ENCODE measurements around the gene ELMO2.

Gene ELMO2

GRCh38 chr20:46367967-46368901 lies 38.2 kb downstream of the ELMO2 start:
- FAIRE-seq, result no peak
- TF ChIP-seq POLR2A (IDR thresholded peaks at IDR 0.05; ENCODE audit: low read depth, low read length), result no peak
- DNase-seq (ENCODE audit: insufficient read length, low spot score), result no peak

- FAIRE-seq, result no peak
- TF ChIP-seq POLR2A (IDR thresholded peaks at IDR 0.05; ENCODE audit: low read depth, low read length), result no peak
These were observed 39.2 kb downstream of the ELMO2 start for GRCh38 chr20:46367234-46367633.

GRCh38 chr20:46366826-46367225 lies 39.6 kb downstream of the ELMO2 start:
- DNase-seq (ENCODE audit: insufficient read length, low spot score) (no peak), FAIRE-seq (no peak)
- no peak for TF ChIP-seq POLR2A (IDR thresholded peaks at IDR 0.05; ENCODE audit: low read depth, low read length)

More at GRCh38 chr20:46367234-46367633, 39.2 kb downstream of the ELMO2 start:
- DNase-seq (ENCODE audit: insufficient read length, low spot score), result no peak

GRCh38 chr20:46365487-46366220 lies 40.8 kb downstream of the ELMO2 start:
- no peak for TF ChIP-seq POLR2A (IDR thresholded peaks at IDR 0.05; ENCODE audit: low read depth, low read length)
- no peak for FAIRE-seq

GRCh38 chr20:46364670-46365486 lies 41.5 kb downstream of the ELMO2 start:
- TF ChIP-seq POLR2A (IDR thresholded peaks at IDR 0.05; ENCODE audit: low read depth, low read length), result no peak
- DNase-seq (ENCODE audit: insufficient read length, low spot score) (no peak), FAIRE-seq (no peak)

More at GRCh38 chr20:46365487-46366220, 40.8 kb downstream of the ELMO2 start:
- DNase-seq (ENCODE audit: insufficient read length, low spot score), result no peak

GRCh38 chr20:46363874-46364669 lies 42.3 kb downstream of the ELMO2 start:
- TF ChIP-seq POLR2A (IDR thresholded peaks at IDR 0.05; ENCODE audit: low read depth, low read length), result peak; percentile 53
- DNase-seq (ENCODE audit: insufficient read length, low spot score), result peak; percentile 87
- FAIRE-seq, result no peak

- FAIRE-seq (no peak), DNase-seq (ENCODE audit: insufficient read length, low spot score) (no peak)
- TF ChIP-seq POLR2A (IDR thresholded peaks at IDR 0.05; ENCODE audit: low read depth, low read length), result no peak
These were observed 43.2 kb downstream of the ELMO2 start for GRCh38 chr20:46362921-46363867.

GRCh38 chr20:46361811-46362210 lies 44.6 kb downstream of the ELMO2 start:
- FAIRE-seq (no peak), DNase-seq (ENCODE audit: insufficient read length, low spot score) (no peak)
- TF ChIP-seq POLR2A (IDR thresholded peaks at IDR 0.05; ENCODE audit: low read depth, low read length), result no peak

GRCh38 chr20:46361381-46361780 lies 45.0 kb downstream of the ELMO2 start:
- DNase-seq (ENCODE audit: insufficient read length, low spot score) (no peak), FAIRE-seq (no peak)
- no peak for TF ChIP-seq POLR2A (IDR thresholded peaks at IDR 0.05; ENCODE audit: low read depth, low read length)

GRCh38 chr20:46359233-46359751 lies 47.1 kb downstream of the ELMO2 start:
- DNase-seq (ENCODE audit: insufficient read length, low spot score) (no peak), FAIRE-seq (no peak)
- no peak for TF ChIP-seq POLR2A (IDR thresholded peaks at IDR 0.05; ENCODE audit: low read depth, low read length)

GRCh38 chr20:46358346-46359058 lies 47.9 kb downstream of the ELMO2 start:
- no peak for FAIRE-seq
- DNase-seq (ENCODE audit: insufficient read length, low spot score), result no peak
- TF ChIP-seq POLR2A (IDR thresholded peaks at IDR 0.05; ENCODE audit: low read depth, low read length), result no peak

Measured in H54 (cell line).